ENCODE measurements around the gene EMILIN3. TPM values are rescaled to one million over a fixed set of nuclear protein-coding genes. Genes with fewer than 3 reads are reported as not detected.
A peak's percentile ranks its signal among the peaks of the same experiment; 100 is the strongest.

Gene EMILIN3
- total and polyA plus RNA-seq, 7 donors = 0.66 to 4.3 (median 2.9) TPM; not detected in 2

DNA sequence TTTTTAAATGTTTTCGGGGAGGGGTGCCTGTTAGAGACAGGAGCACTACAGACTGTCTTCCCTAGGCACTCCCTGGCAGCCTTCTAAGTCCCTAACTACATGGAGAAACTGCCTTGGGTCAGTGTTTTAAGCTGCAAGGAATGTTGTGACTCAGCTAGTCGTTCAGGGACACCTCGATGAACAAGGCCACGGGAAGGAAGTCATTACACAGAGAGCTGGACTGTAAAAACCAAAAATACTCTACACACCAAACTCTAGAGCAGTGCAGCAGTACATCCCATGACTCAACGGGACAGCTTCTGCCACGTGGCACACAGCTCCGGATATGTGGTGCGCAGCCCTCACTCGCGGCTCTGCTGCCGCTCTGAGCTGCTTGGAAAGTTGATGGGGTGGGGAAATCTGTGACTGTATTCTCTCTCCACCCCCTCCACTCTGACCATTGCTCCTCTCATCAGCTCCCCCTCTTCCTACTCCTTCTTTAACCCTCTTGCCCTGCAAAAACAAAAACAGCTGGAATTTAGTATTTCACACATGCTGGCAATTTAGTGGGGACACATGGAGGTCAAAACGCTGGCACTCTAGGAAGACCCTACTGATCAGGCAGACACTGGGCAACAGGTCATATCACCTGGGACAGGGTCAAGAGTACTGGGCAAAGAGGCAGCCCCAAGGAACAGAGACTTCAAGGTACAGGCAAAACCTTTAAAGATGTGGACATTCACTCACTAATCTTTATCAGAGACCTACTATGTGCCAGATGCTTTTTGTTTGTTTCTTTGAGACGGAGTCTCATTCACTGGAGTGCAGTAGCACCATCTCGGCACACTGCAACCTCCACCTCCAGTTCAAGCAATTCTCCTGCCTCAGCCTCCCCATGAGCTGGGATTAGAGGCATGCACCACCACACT lies 36.9 kb downstream of the EMILIN3 start:
- intact Hi-C loops (cut with DNase I) = no loop called here
- Histone ChIP-seq H3K27me3 (no peaks in the 10 kb centered on the region), H3K9me3 (no peaks in the 10 kb centered on the region), H3K27ac (peak overlapping the region; percentile 73 to 88 (median 80)), H3K4me3 (peak overlapping the region in 1 of 4 donors; percentile 8), H3K4me1 (peaks cover 0 to 20% (median 16%) of the 10 kb centered on the region in 4 donors), H3K36me3 (no peaks in the 10 kb centered on the region)
- WGBS, 2 donors = 38 to 62% methylated on average over 14 of the region's 14 CpGs
- peak; percentile 94 for DNase-seq
- TF ChIP-seq, protein P1, sequence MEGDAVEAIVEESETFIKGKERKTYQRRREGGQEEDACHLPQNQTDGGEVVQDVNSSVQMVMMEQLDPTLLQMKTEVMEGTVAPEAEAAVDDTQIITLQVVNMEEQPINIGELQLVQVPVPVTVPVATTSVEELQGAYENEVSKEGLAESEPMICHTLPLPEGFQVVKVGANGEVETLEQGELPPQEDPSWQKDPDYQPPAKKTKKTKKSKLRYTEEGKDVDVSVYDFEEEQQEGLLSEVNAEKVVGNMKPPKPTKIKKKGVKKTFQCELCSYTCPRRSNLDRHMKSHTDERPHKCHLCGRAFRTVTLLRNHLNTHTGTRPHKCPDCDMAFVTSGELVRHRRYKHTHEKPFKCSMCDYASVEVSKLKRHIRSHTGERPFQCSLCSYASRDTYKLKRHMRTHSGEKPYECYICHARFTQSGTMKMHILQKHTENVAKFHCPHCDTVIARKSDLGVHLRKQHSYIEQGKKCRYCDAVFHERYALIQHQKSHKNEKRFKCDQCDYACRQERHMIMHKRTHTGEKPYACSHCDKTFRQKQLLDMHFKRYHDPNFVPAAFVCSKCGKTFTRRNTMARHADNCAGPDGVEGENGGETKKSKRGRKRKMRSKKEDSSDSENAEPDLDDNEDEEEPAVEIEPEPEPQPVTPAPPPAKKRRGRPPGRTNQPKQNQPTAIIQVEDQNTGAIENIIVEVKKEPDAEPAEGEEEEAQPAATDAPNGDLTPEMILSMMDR (IDR thresholded peaks at IDR 0.05) = no peak
- peak in 1 of 4 donors; percentile 78 for TF ChIP-seq EP300 (IDR thresholded peaks at IDR 0.05)
- peak in 1 of 2 donors; percentile 9 for TF ChIP-seq POLR2A (IDR thresholded peaks at IDR 0.05)
- TF ChIP-seq POLR2AphosphoS5 (IDR thresholded peaks at IDR 0.05) = peak; percentile 51 to 89 (median 66)

DNA sequence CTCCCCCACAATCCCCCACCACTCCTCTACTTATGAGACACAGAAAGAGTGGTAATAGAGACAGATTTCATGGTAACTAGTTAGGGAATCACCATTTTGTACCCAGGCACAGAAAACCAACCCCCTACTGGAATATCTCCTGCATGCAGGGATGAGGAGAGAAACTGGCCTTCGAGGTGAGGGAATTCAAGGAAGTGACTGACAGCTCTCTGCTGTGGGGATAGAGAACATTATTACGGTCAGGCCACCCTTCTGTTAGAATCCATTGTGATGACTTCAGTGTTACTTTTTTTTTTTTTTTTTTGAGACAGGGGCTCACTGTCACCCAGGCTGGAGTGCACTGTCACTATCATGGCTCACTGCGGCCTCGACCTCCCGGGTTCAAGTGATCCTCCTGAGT lies 39.4 kb downstream of the EMILIN3 start:
- H3K27ac ChIP-seq = no peak overlapping the region
- 83 to 89% methylated on average over 5 of the region's 5 CpGs for WGBS, 2 donors
- TF ChIP-seq POLR2A (IDR thresholded peaks at IDR 0.05) (no peak), EP300 (IDR thresholded peaks at IDR 0.05) (no peak), POLR2AphosphoS5 (IDR thresholded peaks at IDR 0.05) (no peak)
- TF ChIP-seq, protein P1 (IDR thresholded peaks at IDR 0.05) = no peak
- DNase-seq = no peak
- no peak overlapping the region for H3K4me3 ChIP-seq
- no peaks in the 10 kb centered on the region for H3K36me3 ChIP-seq
- peaks cover 0 to 20% (median 16%) of the 10 kb centered on the region in 4 donors for H3K4me1 ChIP-seq
- no peaks in the 10 kb centered on the region for H3K27me3 ChIP-seq
- no peaks in the 10 kb centered on the region for H3K9me3 ChIP-seq
- intact Hi-C loops (cut with DNase I) = no loop called here

DNA sequence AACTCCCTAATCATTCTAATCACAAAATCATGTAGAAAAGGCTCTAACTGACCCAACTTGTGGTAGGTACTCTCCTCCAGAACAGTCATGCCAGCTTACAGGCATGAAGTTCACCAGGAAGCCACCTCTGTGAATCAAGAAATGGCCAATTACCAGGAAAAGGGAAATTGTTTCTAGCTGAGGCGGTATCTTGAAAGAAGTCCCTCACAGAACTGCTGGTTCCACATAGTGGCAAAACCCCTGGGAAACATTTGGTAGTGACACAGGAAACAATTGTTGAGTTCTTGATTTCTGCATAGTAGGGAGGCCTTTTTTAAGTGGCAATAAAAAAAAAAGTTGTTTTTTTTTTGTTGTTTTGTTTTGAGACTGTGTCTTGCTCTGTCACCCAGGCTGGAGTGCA lies 45.6 kb downstream of the EMILIN3 start:
- Histone ChIP-seq H3K27me3 (no peaks in the 10 kb centered on the region), H3K4me3 (no peak overlapping the region), H3K9me3 (no peaks in the 10 kb centered on the region), H3K4me1 (peaks cover 0 to 14% (median 4%) of the 10 kb centered on the region in 4 donors), H3K36me3 (no peaks in the 10 kb centered on the region), H3K27ac (no peak overlapping the region)
- DNase-seq = no peak
- 74 to 88% methylated on average over 1 of the region's 1 CpG for WGBS, 2 donors
- intact Hi-C loops (cut with DNase I) = no loop called here
- TF ChIP-seq, protein P1 (IDR thresholded peaks at IDR 0.05) = no peak
- no peak for TF ChIP-seq POLR2AphosphoS5 (IDR thresholded peaks at IDR 0.05)

DNA sequence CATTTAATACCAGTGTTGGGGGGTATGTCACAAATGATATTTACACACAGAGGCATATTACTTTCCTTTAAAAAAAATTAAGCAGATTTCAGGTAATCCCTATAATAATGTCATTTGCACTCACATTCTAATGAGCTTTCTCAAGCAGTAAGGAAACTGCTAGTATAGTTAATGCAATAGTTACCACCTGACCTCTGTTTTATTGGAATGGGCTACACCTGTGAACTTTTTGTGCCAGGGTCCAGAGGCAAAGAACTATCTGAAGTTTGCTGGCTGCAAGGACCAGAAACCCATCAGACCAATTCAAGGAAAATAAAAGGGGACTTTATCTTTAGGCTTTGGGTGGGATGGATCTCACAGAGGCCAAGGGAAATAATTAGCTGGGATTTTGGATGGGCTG lies 46.2 kb downstream of the EMILIN3 start:
- intact Hi-C loops (cut with DNase I) = no loop called here
- Histone ChIP-seq H3K27ac (no peak overlapping the region), H3K27me3 (no peaks in the 10 kb centered on the region), H3K4me3 (no peak overlapping the region), H3K4me1 (peaks cover 0 to 19% (median 9%) of the 10 kb centered on the region in 4 donors), H3K9me3 (no peaks in the 10 kb centered on the region), H3K36me3 (no peaks in the 10 kb centered on the region)
- no peak for DNase-seq
- TF ChIP-seq, protein P1 (IDR thresholded peaks at IDR 0.05) = no peak
- TF ChIP-seq POLR2A (IDR thresholded peaks at IDR 0.05) (no peak), POLR2AphosphoS5 (IDR thresholded peaks at IDR 0.05) (no peak), EP300 (IDR thresholded peaks at IDR 0.05) (no peak)

Data from sigmoid colon (tissue), 7 donors.